Measurements from ENCODE around the gene SHROOM3. TPM values are rescaled to one million over a fixed set of nuclear protein-coding genes. Genes with fewer than 3 reads are reported as not detected.

Gene SHROOM3
- total RNA-seq, 1 donor from 2014 or later, result 0.55 TPM

GRCh38 chr4:76740192-76740591 lies 305.2 kb downstream of the SHROOM3 start:
- no peaks in the 10 kb centered on the region for H3K4me1 Mint-ChIP-seq
- CTCF ChIA-PET, result no interaction called here
- no peaks in the 10 kb centered on the region for H3K9me3 Mint-ChIP-seq
- DNase-seq (no peak), ATAC-seq (ENCODE audit: low read depth) (no peak)
- H3K27ac Mint-ChIP-seq, result no peak overlapping the region
- H3K36me3 Mint-ChIP-seq (ENCODE audit: low read depth), result no peaks in the 10 kb centered on the region
- H3K27me3 Mint-ChIP-seq, result no peaks in the 10 kb centered on the region
- no peak overlapping the region for H3K4me3 Mint-ChIP-seq
- POLR2A ChIA-PET, result no interaction called here
- no peak for TF ChIP-seq CTCF (IDR thresholded peaks at IDR 0.05)
- intact Hi-C loops (cut with micrococcal nuclease), result no loop called here

GRCh38 chr4:76740866-76741662 lies 306.0 kb downstream of the SHROOM3 start:
- Mint-ChIP-seq H3K4me3 (no peak overlapping the region), H3K27me3 (no peaks in the 10 kb centered on the region), H3K36me3 (ENCODE audit: low read depth) (no peaks in the 10 kb centered on the region), H3K9me3 (no peaks in the 10 kb centered on the region), H3K27ac (no peak overlapping the region), H3K4me1 (no peaks in the 10 kb centered on the region)
- DNase-seq (no peak), ATAC-seq (ENCODE audit: low read depth) (no peak)
- no peak for TF ChIP-seq CTCF (IDR thresholded peaks at IDR 0.05)
- CTCF ChIA-PET, result no interaction called here
- POLR2A ChIA-PET, result no interaction called here
- intact Hi-C loops (cut with micrococcal nuclease), result no loop called here

- H3K4me1 Mint-ChIP-seq, result no peaks in the 10 kb centered on the region
- no peak overlapping the region for H3K4me3 Mint-ChIP-seq
- H3K27ac Mint-ChIP-seq, result no peak overlapping the region
- CTCF ChIA-PET, result no interaction called here
- no peak for TF ChIP-seq CTCF (IDR thresholded peaks at IDR 0.05)
- intact Hi-C loops (cut with micrococcal nuclease), result no loop called here
- POLR2A ChIA-PET, result no interaction called here
- H3K36me3 Mint-ChIP-seq (ENCODE audit: low read depth), result no peaks in the 10 kb centered on the region
- DNase-seq (no peak), ATAC-seq (ENCODE audit: low read depth) (no peak)
- H3K27me3 Mint-ChIP-seq, result no peaks in the 10 kb centered on the region
- H3K9me3 Mint-ChIP-seq, result no peaks in the 10 kb centered on the region
Measured at GRCh38 chr4:76741663-76742020, 306.6 kb downstream of the SHROOM3 start.

GRCh38 chr4:76744241-76744921 lies 309.4 kb downstream of the SHROOM3 start:
- no peaks in the 10 kb centered on the region for H3K27me3 Mint-ChIP-seq
- no peak overlapping the region for H3K27ac Mint-ChIP-seq
- no peaks in the 10 kb centered on the region for H3K4me1 Mint-ChIP-seq
- DNase-seq (no peak), ATAC-seq (ENCODE audit: low read depth) (no peak)
- intact Hi-C loops (cut with micrococcal nuclease), result no loop called here
- ChIA-PET CTCF (interaction anchor here (1.8 kb wide), 1 partner anchor 564 kb away, joined by 3 read pairs; no protein-coding TSS in a partner anchor), POLR2A (no interaction called here)
- H3K36me3 Mint-ChIP-seq (ENCODE audit: low read depth), result no peaks in the 10 kb centered on the region
- H3K9me3 Mint-ChIP-seq, result no peaks in the 10 kb centered on the region
- TF ChIP-seq CTCF (IDR thresholded peaks at IDR 0.05), result no peak
- no peak overlapping the region for H3K4me3 Mint-ChIP-seq

- ChIA-PET CTCF (no interaction called here), POLR2A (no interaction called here)
- Mint-ChIP-seq H3K9me3 (no peaks in the 10 kb centered on the region), H3K36me3 (ENCODE audit: low read depth) (no peaks in the 10 kb centered on the region), H3K27ac (no peak overlapping the region), H3K27me3 (no peaks in the 10 kb centered on the region), H3K4me3 (no peak overlapping the region), H3K4me1 (no peaks in the 10 kb centered on the region)
- TF ChIP-seq CTCF (IDR thresholded peaks at IDR 0.05), result no peak
- no peak for DNase-seq
- intact Hi-C loops (cut with micrococcal nuclease), result loop anchor here (5.0 kb wide), 2 partner anchors 238 to 568 kb away; no protein-coding TSS in a partner anchor
- no peak for ATAC-seq (ENCODE audit: low read depth)
Measured at GRCh38 chr4:76745240-76745639, 310.2 kb downstream of the SHROOM3 start.

Data from activated B cell treated with CpG ODN at 0.5 μM for 24 hours (primary cell).